CD4-positive, alpha-beta memory T cell (primary cell): ENCODE results near the gene ADGRD1. TPM values are rescaled to one million over a fixed set of nuclear protein-coding genes. Genes with fewer than 3 reads are reported as not detected.
"Not testable (repeated sequence)": the region's sequence is repeated elsewhere in the genome, so short reads cannot be mapped to it uniquely, and the experiment has no call there.

Experiments
- CTCF ChIA-PET: fragments of 350-600 bp; sonication (Branson Sonifier 250); formaldehyde crosslinking; loops from one replicate; lab custom pipeline; 2021; ENCODE audit warnings: inconsistent platforms; ENCODE audit not compliant: partially characterized antibody; lab: Charles Lee
- POLR2A ChIA-PET: fragments of 350-600 bp; sonication (Branson Sonifier 250); formaldehyde crosslinking; loops from one replicate; lab custom pipeline; 2021; ENCODE audit not compliant: partially characterized antibody; lab: Charles Lee
- DNase-seq, 5 donors: peaks; one replicate each; pipeline versions ENCODE4 v3.0.0 to v3.0.0-alpha.2; 2020 to 2022; ENCODE audit warnings: mixed read lengths in 1 of 5
- H3K27ac ChIP-seq: one replicate; pipeline ENCODE4 v1.7.0; 2013; ENCODE audit warnings: low read depth, low read length
- H3K27me3 ChIP-seq: 2 replicates; pipeline ENCODE4 v1.7.0; 2013; ENCODE audit warnings: mild to moderate bottlenecking, low read length, moderate library complexity; ENCODE audit not compliant: insufficient read depth
- H3K36me3 ChIP-seq: 2 replicates; pipeline ENCODE4 v1.7.0; 2013; ENCODE audit warnings: mild to moderate bottlenecking, low read length, moderate library complexity; ENCODE audit not compliant: insufficient read depth
- H3K4me1 ChIP-seq: 2 replicates; pipeline ENCODE4 v1.7.0; 2013; ENCODE audit warnings: mild to moderate bottlenecking, low read length, moderate library complexity; ENCODE audit not compliant: insufficient read depth
- H3K4me3 ChIP-seq, 2 donors: one replicate each; pipeline ENCODE4 v1.7.0; 2013; ENCODE audit warnings: low read length in 2 of 2, mild to moderate bottlenecking in 1 of 2
- H3K9me3 ChIP-seq, 2 donors: one replicate each; pipeline ENCODE4 v1.7.0; 2013; ENCODE audit warnings: low read length in 2 of 2, control low read depth in 1 of 2; ENCODE audit not compliant: control insufficient read depth in 1 of 2
- H3K27ac Mint-ChIP-seq, 7 donors: one replicate each; pipeline ENCODE4 v1.8.0; 2020 to 2021; ENCODE audit warnings: mixed read lengths in 7 of 7, mild to moderate bottlenecking in 6 of 7, inconsistent platforms in 3 of 7, moderate library complexity in 3 of 7
- H3K27me3 Mint-ChIP-seq, 2 donors: one replicate each; pipeline ENCODE4 v1.8.0; 2020 to 2021; ENCODE audit warnings: mixed read lengths in 2 of 2
- H3K36me3 Mint-ChIP-seq, 2 donors: one replicate each; pipeline ENCODE4 v1.8.0; 2020 to 2021; ENCODE audit warnings: mixed read lengths in 2 of 2, inconsistent platforms in 1 of 2, mild to moderate bottlenecking in 1 of 2
- H3K4me1 Mint-ChIP-seq, 4 donors: one replicate each; pipeline ENCODE4 v1.8.0; 2020 to 2021; ENCODE audit warnings: mixed read lengths in 4 of 4, mild to moderate bottlenecking in 1 of 4
- H3K4me3 Mint-ChIP-seq, 8 donors: one replicate each; pipeline ENCODE4 v1.8.0; 2020 to 2021; ENCODE audit warnings: mixed read lengths in 8 of 8, mild to moderate bottlenecking in 7 of 8, moderate library complexity in 6 of 8, inconsistent platforms in 3 of 8
- H3K9me3 Mint-ChIP-seq, 8 donors: one replicate each; pipeline ENCODE4 v1.8.0; 2020 to 2021; ENCODE audit warnings: mixed read lengths in 8 of 8, mild to moderate bottlenecking in 5 of 8, inconsistent platforms in 3 of 8, moderate library complexity in 1 of 8
- intact Hi-C: fragments of 100-400 bp; cut with micrococcal nuclease; formaldehyde crosslinking; loops from one replicate; pipeline ENCODE4 v1.15.1; 2023
- polyA plus RNA-seq, 2 donors: library from polyadenylated mRNA; unstranded; fragments of 300-500 nt; fragmentation: Illumina TruSeq; gene quantifications; one replicate each; pipeline ENCODE4 v1.2.3, GENCODE V29; 2021
- total RNA-seq, 2 experiments: library from RNA; stranded (reverse); gene quantifications; one replicate each; pipeline ENCODE4 v1.2.3, GENCODE V29; 2021

The ADGRD1 gene
- total and polyA plus RNA-seq, 4 experiments from 2014 or later, result not detected

GRCh38 chr12:130929363-130929762, 24.3 kb upstream of the ADGRD1 start:
- Histone ChIP-seq H3K9me3 (no peaks in the 10 kb centered on the region), H3K4me1 (no peaks in the 10 kb centered on the region), H3K27ac (no peak overlapping the region), H3K27me3 (no peaks in the 10 kb centered on the region), H3K4me3 (no peak overlapping the region), H3K36me3 (no peaks in the 10 kb centered on the region)
- H3K4me3 Mint-ChIP-seq, result no peak overlapping the region
- H3K27me3 Mint-ChIP-seq, result peaks cover 33 to 36% of the 10 kb centered on the region in 2 donors
- CTCF ChIA-PET, result no interaction called here
- H3K4me1 Mint-ChIP-seq, result peaks cover 0 to 2% (median under 1%) of the 10 kb centered on the region in 4 donors
- H3K9me3 Mint-ChIP-seq, result peaks cover 0 to 2% (median 0%) of the 10 kb centered on the region in 8 donors
- POLR2A ChIA-PET, result no interaction called here
- no peak overlapping the region for H3K27ac Mint-ChIP-seq
- no peaks in the 10 kb centered on the region for H3K36me3 Mint-ChIP-seq
- intact Hi-C loops, result no loop called here
- no peak for DNase-seq

GRCh38 chr12:130932061-130932930, 21.4 kb upstream of the ADGRD1 start:
- intact Hi-C loops, result no loop called here

GRCh38 chr12:130933269-130933995, 20.3 kb upstream of the ADGRD1 start:
- CTCF ChIA-PET, result no interaction called here
- no peak overlapping the region for H3K4me3 Mint-ChIP-seq

More at GRCh38 chr12:130932061-130932930, 21.4 kb upstream of the ADGRD1 start:
- H3K4me3 ChIP-seq, result no peak overlapping the region
- Mint-ChIP-seq H3K36me3 (no peaks in the 10 kb centered on the region), H3K27ac (no peak overlapping the region), H3K4me1 (peaks cover 0 to 3% (median 1%) of the 10 kb centered on the region in 4 donors), H3K27me3 (peaks cover 35 to 38% of the 10 kb centered on the region in 2 donors), H3K9me3 (peaks cover 0 to 4% (median 3%) of the 10 kb centered on the region in 8 donors), H3K4me3 (no peak overlapping the region)
- H3K9me3 ChIP-seq, result no peaks in the 10 kb centered on the region
- ChIA-PET CTCF (no interaction called here), POLR2A (no interaction called here)
- H3K27me3 ChIP-seq, result no peaks in the 10 kb centered on the region
- H3K36me3 ChIP-seq, result no peaks in the 10 kb centered on the region
- H3K4me1 ChIP-seq, result no peaks in the 10 kb centered on the region
- no peak overlapping the region for H3K27ac ChIP-seq
- DNase-seq, result no peak

GRCh38 chr12:130934753-130935152, 19.0 kb upstream of the ADGRD1 start:
- Mint-ChIP-seq H3K4me3 (no peak overlapping the region), H3K36me3 (peaks cover 0 to 2% of the 10 kb centered on the region in 2 donors), H3K9me3 (peaks cover 3 to 8% (median 4%) of the 10 kb centered on the region in 8 donors), H3K27me3 (peaks cover 30 to 31% of the 10 kb centered on the region in 2 donors), H3K4me1 (peaks cover 0 to 3% (median 1%) of the 10 kb centered on the region in 4 donors), H3K27ac (no peak overlapping the region)
- Histone ChIP-seq H3K27ac (no peak overlapping the region), H3K4me3 (no peak overlapping the region), H3K4me1 (no peaks in the 10 kb centered on the region), H3K36me3 (no peaks in the 10 kb centered on the region), H3K9me3 (no peaks in the 10 kb centered on the region), H3K27me3 (no peaks in the 10 kb centered on the region)
- ChIA-PET POLR2A (no interaction called here), CTCF (interaction anchor here (0.7 kb wide), 1 partner anchor 13 kb away, joined by 3 read pairs; no protein-coding TSS in a partner anchor)
- intact Hi-C loops, result no loop called here
- no peak for DNase-seq

More at GRCh38 chr12:130933269-130933995, 20.3 kb upstream of the ADGRD1 start:
- Histone ChIP-seq H3K4me3 (no peak overlapping the region), H3K27ac (no peak overlapping the region), H3K27me3 (no peaks in the 10 kb centered on the region), H3K36me3 (no peaks in the 10 kb centered on the region), H3K4me1 (no peaks in the 10 kb centered on the region), H3K9me3 (no peaks in the 10 kb centered on the region)
- Mint-ChIP-seq H3K4me1 (peaks cover 0 to 3% (median 1%) of the 10 kb centered on the region in 4 donors), H3K9me3 (peaks cover 0 to 4% (median 3%) of the 10 kb centered on the region in 8 donors), H3K36me3 (no peaks in the 10 kb centered on the region), H3K27ac (no peak overlapping the region), H3K27me3 (peaks cover 38% of the 10 kb centered on the region in 2 donors)
- POLR2A ChIA-PET, result no interaction called here
- intact Hi-C loops, result no loop called here
- no peak for DNase-seq

- no peak for DNase-seq
- Histone ChIP-seq H3K36me3 (no peaks in the 10 kb centered on the region), H3K4me1 (no peaks in the 10 kb centered on the region), H3K9me3 (no peaks in the 10 kb centered on the region), H3K4me3 (no peak overlapping the region), H3K27me3 (no peaks in the 10 kb centered on the region), H3K27ac (no peak overlapping the region)
- peaks cover 0 to 2% of the 10 kb centered on the region in 2 donors for H3K36me3 Mint-ChIP-seq
- no peak overlapping the region for H3K27ac Mint-ChIP-seq
- peaks cover 26 to 28% of the 10 kb centered on the region in 2 donors for H3K27me3 Mint-ChIP-seq
- H3K9me3 Mint-ChIP-seq, result peaks cover 4 to 22% (median 18%) of the 10 kb centered on the region in 8 donors
- CTCF ChIA-PET, result interaction anchor here (0.8 kb wide), 1 partner anchor 110 kb away, joined by 3 read pairs; no protein-coding TSS in a partner anchor
- peaks cover 0 to 3% (median 1%) of the 10 kb centered on the region in 4 donors for H3K4me1 Mint-ChIP-seq
- no peak overlapping the region for H3K4me3 Mint-ChIP-seq
- intact Hi-C loops, result no loop called here
- POLR2A ChIA-PET, result no interaction called here
These were observed 17.1 kb upstream of the ADGRD1 start for GRCh38 chr12:130936561-130936960.

GRCh38 chr12:130937063-130937462, 16.6 kb upstream of the ADGRD1 start:
- Mint-ChIP-seq H3K27ac (no peak overlapping the region), H3K36me3 (peaks cover 0 to 2% of the 10 kb centered on the region in 2 donors), H3K9me3 (peaks cover 4 to 26% (median 18%) of the 10 kb centered on the region in 8 donors), H3K4me1 (peaks cover 0 to 3% (median 1%) of the 10 kb centered on the region in 4 donors), H3K4me3 (no peak overlapping the region), H3K27me3 (peaks cover 26 to 30% of the 10 kb centered on the region in 2 donors)
- CTCF ChIA-PET, result no interaction called here
- Histone ChIP-seq H3K27me3 (no peaks in the 10 kb centered on the region), H3K4me3 (no peak overlapping the region), H3K36me3 (no peaks in the 10 kb centered on the region), H3K4me1 (no peaks in the 10 kb centered on the region), H3K27ac (no peak overlapping the region), H3K9me3 (no peaks in the 10 kb centered on the region)
- DNase-seq, result no peak
- intact Hi-C loops, result no loop called here
- POLR2A ChIA-PET, result no interaction called here

GRCh38 chr12:130937546-130937945, 16.2 kb upstream of the ADGRD1 start:
- H3K4me3 ChIP-seq, H3K36me3 Mint-ChIP-seq, H3K27ac Mint-ChIP-seq, intact Hi-C loops, CTCF ChIA-PET, POLR2A ChIA-PET, H3K36me3 ChIP-seq, H3K4me1 Mint-ChIP-seq, H3K27me3 ChIP-seq, H3K27ac ChIP-seq, DNase-seq, H3K9me3 ChIP-seq, H3K4me1 ChIP-seq: not testable (repeated sequence)
- H3K9me3 Mint-ChIP-seq, result peaks cover 4 to 28% (median 18%) of the 10 kb centered on the region in 8 donors
- peak overlapping the region in 1 of 8 donors; percentile 27 for H3K4me3 Mint-ChIP-seq
- H3K27me3 Mint-ChIP-seq, result peaks cover 22 to 28% of the 10 kb centered on the region in 2 donors
